PC-3 (cell line): ENCODE measurements around the gene DGUOK. TPM values are rescaled to one million over a fixed set of nuclear protein-coding genes. Genes with fewer than 3 reads are reported as not detected.

Experiments
- ATAC-seq: fragments of 200-7000 bp; cut with Tn5 transposase; 2 replicates; pipeline ENCODE4 v1.9.1; 2020; ENCODE audit warnings: mild to moderate bottlenecking, moderate library complexity
- BruUV-seq: library from RNA; stranded (reverse); fragments of 400-500 nt; replicated peaks from 2 replicates; lab custom pipeline; 2021; lab: Mats Ljungman, UMichigan
- CTCF ChIA-PET: fragments of 300-600 bp; sonication (Branson Sonifier 250); formaldehyde crosslinking; loops from one replicate; lab custom pipeline; 2022; ENCODE audit warnings: antibody characterized with exemption; lab: Charles Lee
- POLR2A ChIA-PET: fragments of 300-600 bp; sonication (Branson Sonifier 250); formaldehyde crosslinking; loops from one replicate; lab custom pipeline; 2022; ENCODE audit warnings: antibody characterized with exemption; ENCODE audit not compliant: unreplicated experiment; lab: Charles Lee
- DNase-seq: peaks from one replicate; pipeline ENCODE4 v3.0.0-alpha.2; 2015
- H2AFZ ChIP-seq: fragments of 300-600 bp; sonication (generic); 2 replicates; pipeline ENCODE4 v1.6.0; 2016; ENCODE audit warnings: antibody characterized with exemption, low read length
- H3F3A ChIP-seq: fragments of 300-600 bp; sonication (generic); one replicate; pipeline ENCODE4 v1.6.0; 2017; ENCODE audit warnings: antibody characterized with exemption, low read length, control low read depth, mild to moderate bottlenecking; ENCODE audit not compliant: unreplicated experiment
- H3K27ac ChIP-seq: fragments of 300-600 bp; sonication (generic); 2 replicates; pipeline ENCODE4 v1.5.1; 2016; ENCODE audit warnings: mild to moderate bottlenecking, low read length
- H3K27me3 ChIP-seq: fragments of 300-600 bp; sonication (generic); 2 replicates; pipeline ENCODE4 v1.6.1; 2016; ENCODE audit warnings: low read length, mixed read lengths
- H3K36me3 ChIP-seq: fragments of 300-600 bp; sonication (generic); 2 replicates; pipeline ENCODE4 v1.6.1; 2016; ENCODE audit warnings: low read depth, mixed run types, low read length, mixed read lengths
- H3K4me1 ChIP-seq: fragments of 300-600 bp; sonication (generic); 2 replicates; pipeline ENCODE4 v1.5.1; 2016; ENCODE audit warnings: low read length; ENCODE audit not compliant: insufficient read depth
- H3K4me2 ChIP-seq: fragments of 300-600 bp; sonication (generic); 2 replicates; pipeline ENCODE4 v1.6.0; 2016; ENCODE audit warnings: low read length
- H3K4me3 ChIP-seq: fragments of 300-600 bp; sonication (generic); 2 replicates; pipeline ENCODE4 v1.5.1; 2016; ENCODE audit warnings: mild to moderate bottlenecking, low read length, mixed read lengths
- H3K79me2 ChIP-seq: fragments of 300-600 bp; sonication (generic); 2 replicates; pipeline ENCODE4 v1.6.1; 2017; ENCODE audit warnings: low read length, mixed read lengths
- H3K9ac ChIP-seq: fragments of 300-600 bp; sonication (generic); 2 replicates; pipeline ENCODE4 v1.6.0; 2016; ENCODE audit warnings: mild to moderate bottlenecking, low read length
- H3K9me2 ChIP-seq: fragments of 300-600 bp; sonication (generic); replicated peaks from 2 replicates; pipeline ENCODE4 v1.6.1; 2016; ENCODE audit warnings: mixed run types, low read length, mixed read lengths
- H3K9me3 ChIP-seq: fragments of 300-600 bp; sonication (generic); 2 replicates; pipeline ENCODE4 v1.6.1; 2016; ENCODE audit warnings: low read length, mixed read lengths
- H4K20me1 ChIP-seq: fragments of 300-600 bp; sonication (generic); 2 replicates; pipeline ENCODE4 v1.6.1; 2016; ENCODE audit warnings: low read length, mixed read lengths
- CTCF ChIP-seq: fragments of 300-600 bp; sonication (generic); conservative IDR thresholded peaks from 2 replicates; pipeline ENCODE4 v1.5.1; 2017; ENCODE audit warnings: antibody characterized with exemption, low read depth, mild to moderate bottlenecking, low read length
- EZH2 ChIP-seq: fragments of 300-600 bp; sonication (generic); IDR thresholded peaks from one replicate; pipeline ENCODE4 v1.6.1; 2017; ENCODE audit warnings: antibody characterized with exemption, mild to moderate bottlenecking, low read length; ENCODE audit not compliant: unreplicated experiment
- EZH2phosphoT487 ChIP-seq: fragments of 300-600 bp; sonication (generic); IDR thresholded peaks from 2 replicates; pipeline ENCODE4 v1.6.1; 2018; ENCODE audit warnings: mild to moderate bottlenecking, antibody characterized with exemption, low read length, borderline replicate concordance
- intact Hi-C: fragments of 100-400 bp; cut with micrococcal nuclease; formaldehyde crosslinking; loops from 2 replicates; pipeline ENCODE4 v1.9.0; 2023
- total RNA-seq: library from RNA; depleted of rRNA; stranded (reverse); fragments of >200 nt; gene quantifications from 2 replicates; pipeline ENCODE4 v1.2.3, GENCODE V29; 2014

Gene DGUOK
- total RNA-seq, 1 experiment from 2014 or later, result 61.3 TPM

GRCh38 chr2:73972846-73973245 is 46.2 kb downstream of the DGUOK start:
- no peak for TF ChIP-seq CTCF
- TF ChIP-seq EZH2, result no peak
- Histone ChIP-seq H3K4me2 (no peak overlapping the region), H3K4me3 (no peak overlapping the region), H3K27ac (no peak overlapping the region), H3K9me2 (no peaks in the 10 kb centered on the region), H3K4me1 (no peaks in the 10 kb centered on the region; the same call in 1 of the 2 replicates), H3K36me3 (no peaks in the 10 kb centered on the region), H3K27me3 (no peaks in the 10 kb centered on the region), H4K20me1 (no peaks in the 10 kb centered on the region), H3F3A (no peaks in the 10 kb centered on the region), H3K79me2 (no peaks in the 10 kb centered on the region), H3K9me3 (no peaks in the 10 kb centered on the region), H3K9ac (no peak overlapping the region), H2AFZ (no peak overlapping the region)
- ChIA-PET POLR2A (no interaction called here), CTCF (interaction anchor here (1.3 kb wide), 1 partner anchor 146 kb away, joined by 4 read pairs; no protein-coding TSS in a partner anchor)
- ATAC-seq, result no peak
- DNase-seq, result no peak
- no TSS peak for BruUV-seq
- intact Hi-C loops, result no loop called here

GRCh38 chr2:73975731-73976130 is 49.1 kb downstream of the DGUOK start:
- ChIA-PET CTCF (no interaction called here), POLR2A (no interaction called here)
- Histone ChIP-seq H3K9ac (no peak overlapping the region), H3K9me2 (no peaks in the 10 kb centered on the region), H3K4me1 (peaks cover 19% of the 10 kb centered on the region), H2AFZ (no peak overlapping the region), H3K4me3 (no peak overlapping the region), H3K27ac (no peak overlapping the region), H4K20me1 (no peaks in the 10 kb centered on the region; the same call in 1 of the 2 replicates), H3K79me2 (0 out of 2 replicates have a peak, but pooled peaks cover 3% of the 10 kb centered on the region), H3K36me3 (no peaks in the 10 kb centered on the region), H3K27me3 (no peaks in the 10 kb centered on the region), H3F3A (no peaks in the 10 kb centered on the region), H3K4me2 (no peak overlapping the region), H3K9me3 (no peaks in the 10 kb centered on the region)
- BruUV-seq, result no TSS peak
- DNase-seq, result no peak
- intact Hi-C loops, result no loop called here
- TF ChIP-seq EZH2 (no peak), CTCF (no peak), EZH2phosphoT487 (no peak)
- ATAC-seq, result no peak

GRCh38 chr2:73976803-73977202 is 50.1 kb downstream of the DGUOK start:
- POLR2A ChIA-PET, result no interaction called here
- ATAC-seq, result no peak

More at GRCh38 chr2:73976803-73977202, 50.1 kb downstream of the DGUOK start:
- no peak for TF ChIP-seq EZH2
- TF ChIP-seq EZH2phosphoT487, result no peak
- no peak for TF ChIP-seq CTCF
- Histone ChIP-seq H3K27ac (no peak overlapping the region), H3K4me3 (no peak overlapping the region), H4K20me1 (no peaks in the 10 kb centered on the region; the same call in 1 of the 2 replicates), H3K9ac (no peak overlapping the region), H3F3A (peaks cover 5% of the 10 kb centered on the region), H3K4me1 (peaks cover 30% of the 10 kb centered on the region), H2AFZ (no peak overlapping the region), H3K4me2 (no peak overlapping the region), H3K36me3 (no peaks in the 10 kb centered on the region), H3K27me3 (no peaks in the 10 kb centered on the region), H3K79me2 (0 out of 2 replicates have a peak, but pooled peaks cover 3% of the 10 kb centered on the region), H3K9me2 (no peaks in the 10 kb centered on the region), H3K9me3 (no peaks in the 10 kb centered on the region)
- intact Hi-C loops, result no loop called here
- CTCF ChIA-PET, result no interaction called here
- BruUV-seq, result no TSS peak
- DNase-seq, result no peak
